ENCODE measurements around the gene DAB1.

DAB1 gene

DNA sequence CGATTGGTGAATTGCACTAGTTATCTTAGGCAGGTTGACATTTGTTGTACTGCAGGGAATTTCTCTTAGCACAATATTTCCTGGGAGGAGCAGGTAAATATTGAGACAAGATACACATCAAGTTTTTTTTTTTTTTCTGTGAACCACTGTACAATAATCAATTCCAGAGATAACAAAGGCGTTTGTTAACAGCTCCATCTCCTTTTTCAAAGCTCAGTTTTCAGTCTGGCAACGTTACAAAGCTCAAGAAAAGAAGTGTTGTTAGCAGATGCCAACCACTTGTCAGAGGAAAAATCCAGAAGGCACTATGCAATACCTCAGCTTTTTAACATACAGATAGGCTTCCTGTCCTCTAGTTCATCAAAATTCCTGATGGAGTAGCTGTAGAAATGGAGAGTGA, 40.9 kb upstream of the DAB1 start:
- ChIA-PET CTCF (no interaction called here), POLR2A (ENCODE audit: low non-redundant PET) (no interaction called here)
- TF ChIP-seq, protein P1, sequence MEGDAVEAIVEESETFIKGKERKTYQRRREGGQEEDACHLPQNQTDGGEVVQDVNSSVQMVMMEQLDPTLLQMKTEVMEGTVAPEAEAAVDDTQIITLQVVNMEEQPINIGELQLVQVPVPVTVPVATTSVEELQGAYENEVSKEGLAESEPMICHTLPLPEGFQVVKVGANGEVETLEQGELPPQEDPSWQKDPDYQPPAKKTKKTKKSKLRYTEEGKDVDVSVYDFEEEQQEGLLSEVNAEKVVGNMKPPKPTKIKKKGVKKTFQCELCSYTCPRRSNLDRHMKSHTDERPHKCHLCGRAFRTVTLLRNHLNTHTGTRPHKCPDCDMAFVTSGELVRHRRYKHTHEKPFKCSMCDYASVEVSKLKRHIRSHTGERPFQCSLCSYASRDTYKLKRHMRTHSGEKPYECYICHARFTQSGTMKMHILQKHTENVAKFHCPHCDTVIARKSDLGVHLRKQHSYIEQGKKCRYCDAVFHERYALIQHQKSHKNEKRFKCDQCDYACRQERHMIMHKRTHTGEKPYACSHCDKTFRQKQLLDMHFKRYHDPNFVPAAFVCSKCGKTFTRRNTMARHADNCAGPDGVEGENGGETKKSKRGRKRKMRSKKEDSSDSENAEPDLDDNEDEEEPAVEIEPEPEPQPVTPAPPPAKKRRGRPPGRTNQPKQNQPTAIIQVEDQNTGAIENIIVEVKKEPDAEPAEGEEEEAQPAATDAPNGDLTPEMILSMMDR (conservative IDR thresholded peaks at IDR 0.05; ENCODE audit: low read depth), result no peak
- no peak overlapping the region for H3K27ac ChIP-seq
- no peak for DNase-seq (ENCODE audit: low spot score)

DNA sequence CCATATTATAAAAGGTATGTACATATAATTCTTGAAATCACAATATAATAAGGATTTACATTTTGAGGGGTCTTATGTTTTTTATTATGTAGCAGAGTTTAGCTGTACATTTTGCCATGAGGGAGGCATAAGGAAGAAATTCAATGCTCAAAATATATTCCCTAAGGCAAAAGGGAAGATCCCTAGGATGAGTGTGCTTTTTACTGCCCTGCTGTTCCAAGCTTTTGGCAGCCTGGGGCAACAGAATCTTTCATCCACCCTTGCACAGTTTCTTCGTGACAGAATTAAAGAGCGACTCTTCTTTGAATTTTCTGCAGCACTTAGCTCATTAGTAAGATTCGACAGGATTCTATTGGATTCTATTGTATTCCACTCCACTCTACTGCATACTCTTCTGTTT, 39.5 kb upstream of the DAB1 start:
- ChIA-PET CTCF (no interaction called here), POLR2A (ENCODE audit: low non-redundant PET) (no interaction called here)
- H3K27ac ChIP-seq, result no peak overlapping the region
- TF ChIP-seq, protein P1 (conservative IDR thresholded peaks at IDR 0.05; ENCODE audit: low read depth), result no peak
- no peak for DNase-seq (ENCODE audit: low spot score)

DNA sequence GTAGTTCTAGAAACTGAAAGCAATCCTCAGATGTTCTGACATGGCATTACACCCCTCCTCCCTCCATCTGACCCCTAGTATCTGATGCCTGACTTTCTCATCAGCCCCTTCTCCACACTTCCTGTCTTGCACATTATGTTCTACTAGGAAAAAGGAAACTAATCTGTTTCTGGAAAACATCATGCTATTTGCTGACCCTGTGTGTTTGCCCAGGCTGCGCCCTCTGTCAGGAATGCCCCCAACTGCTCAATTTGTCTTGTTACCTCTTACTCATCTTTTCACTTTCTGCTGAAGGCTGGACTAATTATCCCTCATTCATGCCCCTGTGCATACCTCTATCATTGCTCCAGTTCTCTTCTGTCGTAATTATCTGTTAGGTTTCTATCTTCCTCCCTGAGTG, 37.5 kb upstream of the DAB1 start:
- POLR2A ChIA-PET (ENCODE audit: low non-redundant PET), result no interaction called here
- DNase-seq (ENCODE audit: low spot score), result no peak
- no peak overlapping the region for H3K27ac ChIP-seq
- CTCF ChIA-PET, result interaction anchor here (1.0 kb wide), 1 partner anchor 19 kb away, joined by 3 read pairs; no protein-coding TSS in a partner anchor
- TF ChIP-seq, protein P1 (conservative IDR thresholded peaks at IDR 0.05; ENCODE audit: low read depth), result no peak

DNA sequence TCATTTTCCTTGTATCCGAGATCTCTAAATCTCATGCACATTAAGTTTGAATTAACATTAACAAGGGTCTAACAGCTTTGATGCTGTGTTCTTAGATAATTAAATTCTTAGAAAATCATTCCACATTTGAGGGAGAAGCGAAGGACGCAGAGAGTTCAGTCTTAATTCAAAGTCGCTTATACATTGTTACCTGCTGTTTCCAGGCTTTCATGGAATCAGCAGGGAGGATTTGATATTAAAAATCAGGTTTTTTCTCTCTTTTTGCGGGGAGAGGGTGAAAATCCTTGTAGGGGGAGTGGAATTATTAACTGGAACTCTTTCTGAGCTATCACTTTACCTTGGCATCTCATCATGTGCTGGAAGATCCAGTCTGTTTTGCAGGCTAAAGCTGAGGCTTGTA, 27.7 kb upstream of the DAB1 start:
- H3K27ac ChIP-seq, result no peak overlapping the region
- CTCF ChIA-PET, result no interaction called here
- TF ChIP-seq, protein P1 (conservative IDR thresholded peaks at IDR 0.05; ENCODE audit: low read depth), result no peak
- POLR2A ChIA-PET (ENCODE audit: low non-redundant PET), result no interaction called here
- DNase-seq (ENCODE audit: low spot score), result no peak

DNA sequence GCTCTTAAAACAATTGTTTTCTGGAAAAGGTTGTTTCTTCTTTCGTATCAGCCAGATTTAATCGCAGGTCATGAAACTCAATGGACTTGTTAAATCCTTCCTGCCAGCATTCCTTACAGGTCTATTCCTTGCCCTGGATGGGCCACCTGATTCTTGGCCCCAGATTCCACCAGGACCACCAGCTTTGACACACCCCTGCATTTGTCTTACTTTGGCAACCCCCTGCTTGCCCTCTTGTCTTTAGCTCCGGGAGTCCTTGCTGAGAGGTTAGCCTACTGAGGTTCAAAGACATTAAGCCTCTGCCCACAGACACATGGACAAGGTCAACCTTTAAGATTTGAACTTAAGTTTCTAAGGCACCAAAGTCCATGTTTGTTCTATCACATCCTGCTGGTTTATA, 27.1 kb upstream of the DAB1 start:
- POLR2A ChIA-PET (ENCODE audit: low non-redundant PET), result no interaction called here
- CTCF ChIA-PET, result no interaction called here

DNA sequence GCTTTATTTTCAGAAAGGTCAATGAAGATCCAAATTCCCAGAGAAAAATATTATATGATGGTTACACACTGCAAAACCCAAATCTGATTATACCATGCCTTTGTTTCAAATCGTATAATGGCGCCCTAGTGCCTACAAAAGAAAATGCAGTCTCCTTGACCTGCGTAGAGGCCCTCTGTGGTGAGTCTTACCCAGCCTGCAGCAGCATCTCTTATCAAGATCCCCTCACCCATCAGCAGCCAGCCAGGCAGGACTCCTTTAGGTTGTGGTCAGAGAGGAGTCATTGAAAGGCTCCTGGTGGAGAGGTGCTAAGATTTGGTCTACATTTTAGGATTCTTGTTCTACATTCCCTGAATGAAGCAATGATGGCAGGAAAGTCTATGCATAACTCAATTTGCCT, 23.7 kb upstream of the DAB1 start:
- DNase-seq (ENCODE audit: low spot score), result no peak
- TF ChIP-seq, protein P1 (conservative IDR thresholded peaks at IDR 0.05; ENCODE audit: low read depth), result no peak
- no peak overlapping the region for H3K27ac ChIP-seq
- ChIA-PET POLR2A (ENCODE audit: low non-redundant PET) (no interaction called here), CTCF (no interaction called here)

More for the DNA sequence above, 27.1 kb upstream of the DAB1 start:
- TF ChIP-seq, protein P1 (conservative IDR thresholded peaks at IDR 0.05; ENCODE audit: low read depth), result no peak
- no peak for DNase-seq (ENCODE audit: low spot score)
- H3K27ac ChIP-seq, result no peak overlapping the region

DNA sequence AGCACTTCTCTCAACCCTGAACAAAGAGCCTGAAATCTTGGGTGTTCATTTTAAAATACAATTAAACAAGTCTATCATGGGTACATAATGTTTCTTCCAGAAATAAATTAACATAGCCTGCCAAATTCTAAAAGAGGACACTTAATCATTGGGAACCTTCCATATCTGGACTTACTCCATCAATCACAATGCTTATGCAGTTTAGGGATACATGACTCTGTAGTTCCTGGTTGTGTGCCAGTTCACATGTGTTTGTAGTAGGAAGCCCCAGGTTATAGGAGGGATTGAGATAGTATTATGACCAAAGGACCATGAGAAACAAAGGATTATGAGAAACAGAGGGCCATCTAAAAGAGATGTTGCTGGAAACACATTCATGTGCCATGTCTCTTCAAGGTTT, 19.1 kb upstream of the DAB1 start:
- CTCF ChIA-PET, result no interaction called here
- no peak overlapping the region for H3K27ac ChIP-seq
- POLR2A ChIA-PET (ENCODE audit: low non-redundant PET), result no interaction called here
- DNase-seq (ENCODE audit: low spot score), result no peak
- TF ChIP-seq, protein P1 (conservative IDR thresholded peaks at IDR 0.05; ENCODE audit: low read depth), result no peak
